Adipocyte (in vitro differentiated cells): Measurements from ENCODE around the gene SCGB1A1.
A peak's percentile ranks its signal among the peaks of the same experiment; 100 is the strongest.

Source experiments
- DNase-seq: peaks from one replicate; pipeline ENCODE4 v3.0.0-alpha.2; 2015; ENCODE audit warnings: low read depth
- H3K27me3 ChIP-seq: replicated peaks from 2 replicates; pipeline ENCODE4 v1.7.0; 2013; ENCODE audit warnings: mild to moderate bottlenecking, low read length, moderate library complexity; ENCODE audit not compliant: control insufficient read depth, insufficient read depth
- H3K36me3 ChIP-seq: 2 replicates; pipeline ENCODE4 v1.7.0; 2013; ENCODE audit warnings: low read length, mild to moderate bottlenecking, moderate library complexity; ENCODE audit not compliant: control insufficient read depth, insufficient read depth, severe bottlenecking
- H3K4me1 ChIP-seq: 2 replicates; pipeline ENCODE4 v1.7.0; 2013; ENCODE audit warnings: mild to moderate bottlenecking, low read length, moderate library complexity; ENCODE audit not compliant: control insufficient read depth, insufficient read depth
- H3K4me3 ChIP-seq: 2 replicates; pipeline ENCODE4 v1.7.0; 2013; ENCODE audit warnings: mild to moderate bottlenecking, low read length, moderate library complexity
- H3K9ac ChIP-seq: 2 replicates; pipeline ENCODE4 v1.7.0; 2013; ENCODE audit warnings: mild to moderate bottlenecking, low read length, moderate library complexity
- H3K9me3 ChIP-seq: 2 replicates; pipeline ENCODE4 v1.7.0; 2013; ENCODE audit warnings: mild to moderate bottlenecking, low read length, moderate library complexity; ENCODE audit not compliant: control insufficient read depth

SCGB1A1 gene

DNA sequence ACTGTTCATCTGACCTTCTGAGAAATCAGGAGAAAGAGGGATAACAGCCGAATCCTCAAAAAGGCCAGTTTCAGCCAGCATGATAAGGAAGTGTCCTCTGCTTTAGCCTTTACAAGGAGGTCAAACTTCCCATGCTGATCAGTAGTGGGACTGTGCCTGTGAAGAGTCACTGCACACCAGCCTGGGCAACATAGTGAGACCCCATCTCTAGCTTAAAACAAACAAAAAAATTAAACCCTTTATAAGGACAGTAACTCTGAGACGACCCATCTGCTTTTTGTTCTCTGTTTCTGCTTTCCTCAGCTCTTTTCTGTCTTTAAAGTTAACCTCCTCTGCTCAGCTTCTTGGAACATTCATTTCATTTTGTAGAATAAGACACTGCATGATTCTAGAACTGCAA, 49.7 kb downstream of the SCGB1A1 start:
- Histone ChIP-seq H3K4me1 (peaks cover 12% of the 10 kb centered on the region), H3K9ac (no peak overlapping the region), H3K4me3 (no peak overlapping the region), H3K36me3 (no peaks in the 10 kb centered on the region), H3K9me3 (no peaks in the 10 kb centered on the region), H3K27me3 (no peaks in the 10 kb centered on the region)
- DNase-seq = no peak

DNA sequence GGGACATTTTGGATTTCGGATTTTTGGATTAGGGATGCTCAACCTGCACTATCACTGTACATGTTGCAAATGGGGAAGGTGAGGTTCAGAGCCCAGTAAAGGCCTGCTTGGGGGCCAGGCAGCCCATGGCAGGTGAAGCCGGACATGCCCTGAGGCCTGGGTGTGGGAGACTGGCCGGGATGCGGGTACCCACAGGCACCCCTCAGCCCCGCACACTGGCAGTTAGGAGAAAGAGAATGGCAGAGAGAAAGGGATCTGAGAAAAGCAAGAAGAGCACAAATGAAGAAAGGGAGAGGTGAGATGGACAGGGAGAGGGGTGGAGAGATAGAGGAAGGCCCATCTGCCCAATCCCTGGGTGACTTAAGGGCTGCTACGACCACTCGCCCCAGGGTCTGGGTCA, 52.8 kb downstream of the SCGB1A1 start:
- Histone ChIP-seq H3K9ac (no peak overlapping the region), H3K36me3 (no peaks in the 10 kb centered on the region), H3K9me3 (no peaks in the 10 kb centered on the region), H3K4me1 (peaks cover 12% of the 10 kb centered on the region), H3K4me3 (no peak overlapping the region), H3K27me3 (no peaks in the 10 kb centered on the region)
- no peak for DNase-seq

DNA sequence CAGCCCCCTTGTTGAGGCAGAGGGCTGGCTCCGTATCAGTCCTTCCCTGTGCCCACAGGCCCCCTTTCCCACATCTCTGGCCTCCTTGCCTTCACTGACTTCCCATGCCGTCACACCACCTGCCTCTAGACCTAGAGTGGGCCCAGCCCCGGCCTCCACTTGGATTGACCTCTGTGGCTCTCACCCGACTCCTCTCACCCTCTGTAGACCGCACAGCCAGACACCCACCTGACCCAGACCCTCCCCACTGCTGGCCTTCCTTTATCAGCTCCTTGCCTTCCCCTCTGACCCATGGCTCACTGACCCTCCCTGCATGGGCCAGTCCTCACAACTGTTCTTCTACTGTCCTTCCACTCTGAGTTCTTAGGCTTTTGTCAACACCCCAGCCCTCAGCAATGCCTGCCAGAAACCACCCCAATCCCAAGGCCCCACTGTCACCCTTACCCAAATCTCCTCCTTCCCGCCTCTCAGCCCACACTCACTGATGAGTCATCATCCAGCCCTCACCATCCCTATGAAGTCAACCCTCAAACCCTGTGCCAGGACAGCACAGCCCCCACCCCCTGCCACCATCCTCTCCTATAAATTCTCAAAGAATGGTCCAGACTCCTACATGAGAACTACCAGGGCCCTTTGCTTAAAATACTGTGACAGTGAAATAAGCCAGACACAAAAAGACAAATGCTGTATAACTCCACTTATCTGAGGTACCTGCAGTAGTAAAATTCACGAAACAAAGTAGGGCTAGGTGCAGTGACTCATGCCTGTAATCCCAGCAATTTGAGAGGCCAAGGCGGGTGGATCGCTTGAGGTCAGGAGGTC, 53.4 kb downstream of the SCGB1A1 start:
- Histone ChIP-seq H3K9ac (no peak overlapping the region), H3K27me3 (no peaks in the 10 kb centered on the region), H3K4me1 (peaks cover 12% of the 10 kb centered on the region), H3K9me3 (no peaks in the 10 kb centered on the region), H3K4me3 (no peak overlapping the region), H3K36me3 (no peaks in the 10 kb centered on the region)
- DNase-seq = peak; percentile 57
